ENCODE measurements around the gene LRP1B.

DNA sequence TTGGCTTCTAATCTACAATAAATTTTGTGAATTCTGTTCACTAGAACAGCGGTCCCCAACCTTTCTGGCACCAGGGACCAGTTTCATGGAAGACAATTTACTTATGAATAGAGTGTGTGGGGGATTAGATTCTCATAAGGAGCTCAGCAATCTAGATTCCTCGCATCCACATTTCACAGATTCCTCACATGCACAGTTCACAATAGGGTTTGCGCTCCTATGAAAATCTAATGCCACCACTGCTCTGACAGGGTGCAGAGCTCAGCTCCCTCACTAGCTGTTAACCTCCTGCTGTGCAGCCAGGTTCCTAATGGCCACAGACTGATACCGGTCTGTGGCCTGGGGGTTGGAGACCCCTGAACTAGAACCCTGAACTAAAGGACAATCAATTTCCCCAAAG lies 1782.0 kb downstream of the LRP1B start:
- TF ChIP-seq, protein P1, sequence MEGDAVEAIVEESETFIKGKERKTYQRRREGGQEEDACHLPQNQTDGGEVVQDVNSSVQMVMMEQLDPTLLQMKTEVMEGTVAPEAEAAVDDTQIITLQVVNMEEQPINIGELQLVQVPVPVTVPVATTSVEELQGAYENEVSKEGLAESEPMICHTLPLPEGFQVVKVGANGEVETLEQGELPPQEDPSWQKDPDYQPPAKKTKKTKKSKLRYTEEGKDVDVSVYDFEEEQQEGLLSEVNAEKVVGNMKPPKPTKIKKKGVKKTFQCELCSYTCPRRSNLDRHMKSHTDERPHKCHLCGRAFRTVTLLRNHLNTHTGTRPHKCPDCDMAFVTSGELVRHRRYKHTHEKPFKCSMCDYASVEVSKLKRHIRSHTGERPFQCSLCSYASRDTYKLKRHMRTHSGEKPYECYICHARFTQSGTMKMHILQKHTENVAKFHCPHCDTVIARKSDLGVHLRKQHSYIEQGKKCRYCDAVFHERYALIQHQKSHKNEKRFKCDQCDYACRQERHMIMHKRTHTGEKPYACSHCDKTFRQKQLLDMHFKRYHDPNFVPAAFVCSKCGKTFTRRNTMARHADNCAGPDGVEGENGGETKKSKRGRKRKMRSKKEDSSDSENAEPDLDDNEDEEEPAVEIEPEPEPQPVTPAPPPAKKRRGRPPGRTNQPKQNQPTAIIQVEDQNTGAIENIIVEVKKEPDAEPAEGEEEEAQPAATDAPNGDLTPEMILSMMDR (IDR thresholded peaks at IDR 0.05; ENCODE audit: low read length): no peak
- TF ChIP-seq EZH2phosphoT487 (IDR thresholded peaks at IDR 0.05; ENCODE audit: low read length): no peak
- TF ChIP-seq EZH2 (optimal IDR thresholded peaks at IDR 0.05; ENCODE audit: low read depth, low read length): no peak
